Stomach (tissue), 9 donors: ENCODE results near the gene GAS1. TPM values are rescaled to one million over a fixed set of nuclear protein-coding genes. Genes with fewer than 3 reads are reported as not detected.

Experiments
- DNase-seq, 2 donors: peaks; one replicate each; pipeline versions ENCODE4 v3.0.0 to v3.0.0-alpha.2; 2013 to 2019
- H3K27ac ChIP-seq, 5 donors: fragments of 200-600 bp in 4 of 5; sonication (generic) in 4 of 5; one replicate each; pipeline ENCODE4 v1.5.1; 2013 to 2019; ENCODE audit warnings: mild to moderate bottlenecking in 1 of 5, moderate library complexity in 1 of 5
- H3K27me3 ChIP-seq, 3 donors: fragments of 200-600 bp; sonication (generic); one replicate each; pipeline ENCODE4 v1.5.1; 2017 to 2019; ENCODE audit warnings: mixed run types in 1 of 3
- H3K36me3 ChIP-seq, 4 donors: fragments of 200-600 bp; sonication (generic); 1 replicate in 3 of 4; 2 replicates in 1 of 4; pipeline ENCODE4 v1.5.1; 2016 to 2019
- H3K4me1 ChIP-seq, 4 donors: fragments of 200-600 bp; sonication (generic); one replicate each; pipeline ENCODE4 v1.5.1; 2016 to 2019
- H3K4me3 ChIP-seq, 4 donors: fragments of 200-600 bp; sonication (generic) in 3 of 4; one replicate each; pipeline ENCODE4 v1.5.1; 2016 to 2019; ENCODE audit warnings: mild to moderate bottlenecking in 1 of 4
- H3K9me3 ChIP-seq, 4 donors: fragments of 200-600 bp; sonication (generic); one replicate each; pipeline ENCODE4 v1.5.1; 2016 to 2019
- CTCF ChIP-seq, 7 experiments: fragments of 450-650 bp in 4 of 7; fragments of 200-600 bp in 3 of 7; sonication (generic) in 3 of 7; IDR thresholded peaks; one replicate each; pipeline ENCODE4 v1.5.1; 2016 to 2019; ENCODE audit warnings: antibody characterized with exemption in 7 of 7, control low read depth in 2 of 7, mild to moderate bottlenecking in 1 of 7
- EP300 ChIP-seq: sonication (generic); formaldehyde crosslinking; IDR thresholded peaks from one replicate; pipeline ENCODE4 v1.6.1; 2017; ENCODE audit warnings: antibody characterized with exemption
- POLR2A ChIP-seq, 4 donors: fragments of 450-650 bp; IDR thresholded peaks; one replicate each; pipeline ENCODE4 v1.6.1; 2016; ENCODE audit warnings: antibody characterized with exemption in 4 of 4, control low read depth in 2 of 4, mild to moderate bottlenecking in 1 of 4, moderate library complexity in 1 of 4
- POLR2AphosphoS5 ChIP-seq, 3 donors: sonication (generic); formaldehyde crosslinking; IDR thresholded peaks; one replicate each; pipeline ENCODE4 v1.6.1; 2016; ENCODE audit warnings: antibody characterized with exemption in 3 of 3
- WGBS, 5 donors: extraction: QIAGEN DNeasy Blood & Tissue Kit in 3 of 5; methylation state at CpG; one replicate each; pipeline versions ENCODE4 v1.1.5 to v1.1.7; 2013 to 2018; 5-methylcytosine and 5-hydroxymethylcytosine counted together
- intact Hi-C: fragments of 100-400 bp; cut with DNase I; formaldehyde crosslinking; loops from one replicate; pipeline ENCODE4 v1.15.1; 2023; ENCODE audit warnings: low total_unique reads
- polyA plus RNA-seq, 3 donors: library from polyadenylated mRNA; stranded (reverse); fragments of 200-250 nt; gene quantifications; one replicate each; pipeline ENCODE4 v1.2.3, GENCODE V29; 2013
- total RNA-seq, 5 donors: library from RNA; depleted of rRNA; stranded (reverse); fragments of >200 nt; gene quantifications; one replicate each; pipeline versions ENCODE4 v1.1.0 to v1.2.3, GENCODE V29; 2014 to 2016
- donor health status: healthy with polysubstance abuse.
- donor health status: Bipolar disorder and iron deficiency.
- donor health status: healthy.

The GAS1 gene
- total and polyA plus RNA-seq, 8 donors: 0.87 to 103 (median 27.5) TPM

- intact Hi-C loops: no loop called here
- no peak overlapping the region for H3K4me3 ChIP-seq
- no peak overlapping the region for H3K27ac ChIP-seq
- no peaks in the 10 kb centered on the region for H3K9me3 ChIP-seq
- no peak for TF ChIP-seq CTCF (IDR thresholded peaks at IDR 0.05)
- TF ChIP-seq POLR2A (IDR thresholded peaks at IDR 0.05): no peak
- TF ChIP-seq EP300: no peak
- no peak for TF ChIP-seq POLR2AphosphoS5 (IDR thresholded peaks at IDR 0.05)
- H3K36me3 ChIP-seq: no peaks in the 10 kb centered on the region
- H3K4me1 ChIP-seq: no peaks in the 10 kb centered on the region
- 70 to 84% (median 71%) methylated on average over 4 of the region's 4 CpGs for WGBS, 5 donors
- DNase-seq: no peak
- no peaks in the 10 kb centered on the region for H3K27me3 ChIP-seq
These were observed 43.8 kb upstream of the GAS1 start for GRCh38 chr9:86991077-86991476.

GRCh38 chr9:86990290-86990689 is 43.0 kb upstream of the GAS1 start:
- WGBS, 5 donors: 91 to 98% (median 97%) methylated on average over 2 of the region's 2 CpGs
- Histone ChIP-seq H3K36me3 (no peaks in the 10 kb centered on the region), H3K4me3 (no peak overlapping the region), H3K9me3 (no peaks in the 10 kb centered on the region), H3K4me1 (no peaks in the 10 kb centered on the region), H3K27ac (no peak overlapping the region), H3K27me3 (no peaks in the 10 kb centered on the region)
- intact Hi-C loops: no loop called here
- TF ChIP-seq POLR2AphosphoS5 (IDR thresholded peaks at IDR 0.05) (no peak), POLR2A (IDR thresholded peaks at IDR 0.05) (no peak), CTCF (IDR thresholded peaks at IDR 0.05) (no peak), EP300 (no peak)
- DNase-seq: no peak

GRCh38 chr9:86987900-86988299 is 40.6 kb upstream of the GAS1 start:
- 79 to 91% (median 84%) methylated on average over 2 of the region's 2 CpGs for WGBS, 5 donors
- no peak for DNase-seq
- Histone ChIP-seq H3K4me3 (no peak overlapping the region), H3K9me3 (no peaks in the 10 kb centered on the region), H3K4me1 (peaks cover 0 to 14% (median 7%) of the 10 kb centered on the region in 4 donors), H3K27ac (no peak overlapping the region), H3K27me3 (no peaks in the 10 kb centered on the region), H3K36me3 (no peaks in the 10 kb centered on the region)
- intact Hi-C loops: no loop called here
- no peak for TF ChIP-seq POLR2A (IDR thresholded peaks at IDR 0.05)
- TF ChIP-seq CTCF (IDR thresholded peaks at IDR 0.05): no peak
- TF ChIP-seq EP300: no peak
- TF ChIP-seq POLR2AphosphoS5 (IDR thresholded peaks at IDR 0.05): no peak

GRCh38 chr9:86985132-86985647 is 37.9 kb upstream of the GAS1 start:
- no peaks in the 10 kb centered on the region for H3K36me3 ChIP-seq

More at GRCh38 chr9:86985132-86985647, 37.9 kb upstream of the GAS1 start:
- Histone ChIP-seq H3K27me3 (no peaks in the 10 kb centered on the region), H3K9me3 (no peaks in the 10 kb centered on the region), H3K4me3 (no peak overlapping the region), H3K4me1 (peaks cover 0 to 19% (median 7%) of the 10 kb centered on the region in 4 donors), H3K27ac (peak overlapping the region in 1 of 5 donors; percentile 76)
- no peak for DNase-seq
- WGBS, 5 donors: 66 to 73% (median 68%) methylated on average over 2 of the region's 2 CpGs
- TF ChIP-seq POLR2A (IDR thresholded peaks at IDR 0.05): no peak
- TF ChIP-seq CTCF (IDR thresholded peaks at IDR 0.05): no peak
- no peak for TF ChIP-seq EP300
- no peak for TF ChIP-seq POLR2AphosphoS5 (IDR thresholded peaks at IDR 0.05)
- intact Hi-C loops: no loop called here
